HG03460 (cell line): ENCODE results near the gene MAGEA6.
"Not testable (repeated sequence)": the region's sequence is repeated elsewhere in the genome, so short reads cannot be mapped to it uniquely, and the experiment has no call there.

Experiments
- ATAC-seq: cut with Tn5 transposase; IDR thresholded peaks from one replicate; pipeline ENCODE4 v1.9.1; 2021; ENCODE audit not compliant: unreplicated experiment

Gene MAGEA6

GRCh38 chrX:152734143-152734858 is 35.2 kb downstream of the MAGEA6 start:
- ATAC-seq: not testable (repeated sequence)

GRCh38 chrX:152733261-152733975 is 36.1 kb downstream of the MAGEA6 start, which contains the start of the genes CSAG1 and MAGEA12:
TSS of gene CSAG1 (minus strand) at chrX:152733721. CDS start at chrX:152732460, 1,261 bp downstream.
TSS of gene MAGEA12 (plus strand) at chrX:152733757. CDS start at chrX:152736162, 2,405 bp downstream.
- ATAC-seq: no peak

- no peak for ATAC-seq
Observed at GRCh38 chrX:152725409-152725808, 44.1 kb downstream of the MAGEA6 start.
